H1 (cell line): ENCODE measurements around the gene AVPI1. TPM values are rescaled to one million over a fixed set of nuclear protein-coding genes. Genes with fewer than 3 reads are reported as not detected.

Source experiments
- BACH1 ChIP-seq: IDR thresholded peaks from 2 replicates; pipeline ENCODE4 v1.6.1; 2012; ENCODE audit warnings: low read length, improper control_type of control experiment
- polyA plus RNA-seq, 7 experiments: library from polyadenylated mRNA; depleted of rRNA in 3 of 7; stranded (reverse) in 5 of 7; unstranded in 2 of 7; fragments of >200 nt in 5 of 7; fragments of 200-250 nt in 2 of 7; gene quantifications; 1 replicate in 5 of 7; 2 replicates in 1 of 7; 4 replicates in 1 of 7; pipeline versions ENCODE4 v1.2.1 to v1.2.3, GENCODE V29; 2011 to 2013; ENCODE audit warnings: missing spikeins in 2 of 7, mixed read lengths in 2 of 7
- total RNA-seq: library from RNA; stranded (reverse); fragmentation: NEBNext Ultra II Directional; extraction: Animal tissue kit (Norgen Biotek cat#: 25700); gene quantifications from 2 replicates; pipeline ENCODE4 v1.2.1, GENCODE V29; 2021

The AVPI1 gene
- total and polyA plus RNA-seq, 2 of the 8 experiments (the other 6 are each of a cell fraction or from before 2014, with no cell fraction given) = 9.0 to 13.5 TPM

- TF ChIP-seq BACH1 = no peak
Observed at GRCh38 chr10:97679594-97679993, 7.4 kb downstream of the AVPI1 start (continued).
